ENCODE data around the gene AIPL1. TPM values are rescaled to one million over a fixed set of nuclear protein-coding genes. Genes with fewer than 3 reads are reported as not detected.

Gene AIPL1
- total and polyA plus RNA-seq, 2 of the 4 experiments (the other 2 are of a cell fraction) = not detected

DNA sequence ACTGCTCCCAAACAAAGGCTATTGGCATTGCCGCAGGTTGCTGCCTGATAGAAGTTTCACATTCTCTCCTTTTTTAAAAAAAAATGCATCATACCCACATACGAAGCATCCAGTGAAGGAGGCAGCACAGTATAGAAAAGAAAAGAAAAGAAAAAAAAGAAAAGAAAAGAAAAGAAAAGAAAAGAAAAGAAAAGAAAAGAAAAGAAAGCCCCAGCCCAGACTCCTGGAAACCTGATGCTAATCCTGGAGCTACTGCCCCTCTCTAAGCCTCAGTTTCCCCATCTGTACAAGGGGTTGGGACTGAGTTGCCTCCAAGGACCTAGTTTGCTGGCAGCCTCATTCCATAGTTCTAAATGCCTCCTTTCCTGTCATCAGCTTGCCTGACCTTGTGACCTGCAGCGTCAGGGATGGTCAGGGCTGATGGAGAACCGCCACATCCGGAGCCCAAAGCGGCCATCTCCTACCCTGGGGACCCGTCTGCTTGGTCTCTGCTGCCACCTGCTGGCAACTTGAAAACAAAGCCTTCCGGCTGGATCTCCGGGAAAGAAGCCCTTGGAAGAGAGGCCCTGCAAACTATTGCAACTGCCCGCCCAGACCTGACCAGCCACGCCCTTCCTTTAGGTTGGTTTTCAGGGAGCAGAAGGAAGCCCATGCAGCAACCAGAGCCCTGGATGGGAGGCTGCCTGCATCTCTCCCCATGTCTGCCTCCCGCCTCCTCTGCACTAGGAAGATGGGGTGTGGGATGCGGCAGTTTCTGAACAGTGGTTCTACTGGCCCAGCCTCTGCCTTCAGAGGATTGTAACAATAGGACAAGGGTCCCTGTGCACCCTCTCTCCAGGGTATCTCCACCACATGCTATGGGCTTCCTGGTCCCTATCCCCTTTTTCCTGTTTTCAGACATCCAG is 13.0 kb downstream of the AIPL1 start:
- Histone ChIP-seq H2BK120ac (ENCODE audit: low read depth, low read length) (no peak overlapping the region), H3K14ac (replicated peaks; ENCODE audit: low read depth, low read length) (no peak overlapping the region), H2BK5ac (ENCODE audit: low read depth, low read length, poor library complexity, severe bottlenecking) (no peak overlapping the region), H3K56ac (ENCODE audit: extremely low read depth, insufficient read depth, low read length) (no peak overlapping the region), H3K23ac (ENCODE audit: low read depth, low read length) (no peak overlapping the region), H3K9ac (ENCODE audit: low read depth, low read length) (no peak overlapping the region), H4K8ac (ENCODE audit: low read depth in 2 of 2, low read length in 2 of 2) (no peak overlapping the region), H3K18ac (ENCODE audit: low read depth, low read length) (no peak overlapping the region), H2AFZ (replicated peaks; ENCODE audit: low read length, poor library complexity) (peak overlapping the region; percentile 80), H2BK15ac (ENCODE audit: low read depth, low read length) (no peak overlapping the region), H3K36me3 (ENCODE audit: control insufficient read depth, insufficient read depth, low read length) (no peaks in the 10 kb centered on the region), H3K9me3 (ENCODE audit: control insufficient read depth, insufficient read depth, low read length) (no peaks in the 10 kb centered on the region), H4K20me1 (ENCODE audit: insufficient read depth, low read length) (no peaks in the 10 kb centered on the region), H4K5ac (ENCODE audit: low read depth, low read length) (no peak overlapping the region), H3K4ac (ENCODE audit: low read depth, low read length) (no peak overlapping the region), H3K27ac (ENCODE audit: insufficient read depth, low read length) (no peak overlapping the region), H3K4me1 (ENCODE audit: control insufficient read depth, insufficient read depth, low read length) (no peaks in the 10 kb centered on the region), H3K27me3 (ENCODE audit: control insufficient read depth, insufficient read depth, low read length) (peaks cover 16% of the 10 kb centered on the region), H2AK9ac (replicated peaks; ENCODE audit: low read depth, low read length, poor library complexity) (no peak overlapping the region), H3K4me3 (ENCODE audit: insufficient read depth, low read depth, low read length) (no peak overlapping the region), H2BK20ac (ENCODE audit: low read depth, low read length) (no peak overlapping the region), H2AK5ac (ENCODE audit: low read depth, low read length) (no peak overlapping the region), H3K9me1 (ENCODE audit: insufficient read depth, low read length) (no peaks in the 10 kb centered on the region), H4K91ac (ENCODE audit: insufficient read depth, low read depth, low read length) (no peak overlapping the region), H3K79me1 (ENCODE audit: low read depth in 1 of 2, low read length in 2 of 2) (no peaks in the 10 kb centered on the region), H3K4me2 (ENCODE audit: low read depth, low read length) (no peak overlapping the region)
- dilution Hi-C loops (cut with HindIII; ENCODE audit: low sequenced_read_pairs, unreplicated experiment) (no loop called here), intact Hi-C loops (cut with micrococcal nuclease) (loop anchor here (1.0 to 5.0 kb wide), 5 partner anchors 55 to 935 kb away; partner anchors contain the start of genes DERL2 and MIS12), in situ Hi-C loops (cut with MboI; ENCODE audit: low sequenced_read_pairs) (loop anchor here (5.0 to 25.0 kb wide), 2 partner anchors 235 to 835 kb away; no protein-coding TSS in a partner anchor)
- peak; percentile 64 for DNase-seq
- WGBS, 2 experiments (ENCODE audit: extremely low coverage in 2 of 2, insufficient read length in 1 of 2) = 2% methylated on average over 7 of the region's 13 CpGs; no CpG with 5 or more reads in 1 of the 2 experiments
- ChIA-PET CTCF (interaction anchor here (0.5 to 1.2 kb wide), 8 partner anchors 9 to 999 kb away, joined by 3 to 5 read pairs (median 4); no protein-coding TSS in a partner anchor), POLR2A (ENCODE audit: unreplicated experiment) (no interaction called here)
- BruUV-seq (replicated peaks) = no TSS peak
- peak; percentile 92 for ATAC-seq (ENCODE audit: low read depth)
- no peak for TF ChIP-seq FOS (IDR thresholded peaks at IDR 0.05; ENCODE audit: low read depth, low read length)
- no peak for TF ChIP-seq MAFK (IDR thresholded peaks at IDR 0.05; ENCODE audit: low read depth, low read length)
- TF ChIP-seq RFX5 (IDR thresholded peaks at IDR 0.05; ENCODE audit: low read depth, low read length) = no peak
- TF ChIP-seq MXI1 (IDR thresholded peaks at IDR 0.05; ENCODE audit: borderline replicate concordance, low read depth, low read length) = no peak
- peak; percentile 95 for TF ChIP-seq SMC3 (IDR thresholded peaks at IDR 0.05; ENCODE audit: low read depth, low read length)
- TF ChIP-seq, protein P1, sequence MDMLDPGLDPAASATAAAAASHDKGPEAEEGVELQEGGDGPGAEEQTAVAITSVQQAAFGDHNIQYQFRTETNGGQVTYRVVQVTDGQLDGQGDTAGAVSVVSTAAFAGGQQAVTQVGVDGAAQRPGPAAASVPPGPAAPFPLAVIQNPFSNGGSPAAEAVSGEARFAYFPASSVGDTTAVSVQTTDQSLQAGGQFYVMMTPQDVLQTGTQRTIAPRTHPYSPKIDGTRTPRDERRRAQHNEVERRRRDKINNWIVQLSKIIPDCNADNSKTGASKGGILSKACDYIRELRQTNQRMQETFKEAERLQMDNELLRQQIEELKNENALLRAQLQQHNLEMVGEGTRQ (IDR thresholded peaks at IDR 0.05; ENCODE audit: low read depth, low read length) = no peak
- peak; percentile 14; the same call in 1 of the 2 replicates for TF ChIP-seq MAZ (IDR thresholded peaks at IDR 0.05; ENCODE audit: borderline replicate concordance, low read depth, low read length)
- peak; percentile 96 for TF ChIP-seq RAD21 (IDR thresholded peaks at IDR 0.05; ENCODE audit: low read length)
- no peak for TF ChIP-seq NFE2L2 (IDR thresholded peaks at IDR 0.05; ENCODE audit: low read depth, low read length)
- TF ChIP-seq, protein P2, sequence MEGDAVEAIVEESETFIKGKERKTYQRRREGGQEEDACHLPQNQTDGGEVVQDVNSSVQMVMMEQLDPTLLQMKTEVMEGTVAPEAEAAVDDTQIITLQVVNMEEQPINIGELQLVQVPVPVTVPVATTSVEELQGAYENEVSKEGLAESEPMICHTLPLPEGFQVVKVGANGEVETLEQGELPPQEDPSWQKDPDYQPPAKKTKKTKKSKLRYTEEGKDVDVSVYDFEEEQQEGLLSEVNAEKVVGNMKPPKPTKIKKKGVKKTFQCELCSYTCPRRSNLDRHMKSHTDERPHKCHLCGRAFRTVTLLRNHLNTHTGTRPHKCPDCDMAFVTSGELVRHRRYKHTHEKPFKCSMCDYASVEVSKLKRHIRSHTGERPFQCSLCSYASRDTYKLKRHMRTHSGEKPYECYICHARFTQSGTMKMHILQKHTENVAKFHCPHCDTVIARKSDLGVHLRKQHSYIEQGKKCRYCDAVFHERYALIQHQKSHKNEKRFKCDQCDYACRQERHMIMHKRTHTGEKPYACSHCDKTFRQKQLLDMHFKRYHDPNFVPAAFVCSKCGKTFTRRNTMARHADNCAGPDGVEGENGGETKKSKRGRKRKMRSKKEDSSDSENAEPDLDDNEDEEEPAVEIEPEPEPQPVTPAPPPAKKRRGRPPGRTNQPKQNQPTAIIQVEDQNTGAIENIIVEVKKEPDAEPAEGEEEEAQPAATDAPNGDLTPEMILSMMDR (conservative IDR thresholded peaks at IDR 0.05; ENCODE audit: low read depth, low read length) = peak; percentile 91
- no peak for TF ChIP-seq CEBPB (IDR thresholded peaks at IDR 0.05; ENCODE audit: low read depth, low read length)
- TF ChIP-seq BHLHE40 (IDR thresholded peaks at IDR 0.05; ENCODE audit: low read depth, low read length) = no peak
- TF ChIP-seq, protein P3, sequence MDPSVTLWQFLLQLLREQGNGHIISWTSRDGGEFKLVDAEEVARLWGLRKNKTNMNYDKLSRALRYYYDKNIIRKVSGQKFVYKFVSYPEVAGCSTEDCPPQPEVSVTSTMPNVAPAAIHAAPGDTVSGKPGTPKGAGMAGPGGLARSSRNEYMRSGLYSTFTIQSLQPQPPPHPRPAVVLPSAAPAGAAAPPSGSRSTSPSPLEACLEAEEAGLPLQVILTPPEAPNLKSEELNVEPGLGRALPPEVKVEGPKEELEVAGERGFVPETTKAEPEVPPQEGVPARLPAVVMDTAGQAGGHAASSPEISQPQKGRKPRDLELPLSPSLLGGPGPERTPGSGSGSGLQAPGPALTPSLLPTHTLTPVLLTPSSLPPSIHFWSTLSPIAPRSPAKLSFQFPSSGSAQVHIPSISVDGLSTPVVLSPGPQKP (IDR thresholded peaks at IDR 0.05; ENCODE audit: borderline replicate concordance, low read depth, low read length) = no peak
